NCI-H2196 (cell line): ENCODE measurements around the gene SRGN.

ENCODE experiments used
- DNase-seq: peaks from one replicate; lab custom pipeline; 2025; ENCODE audit not compliant: unreplicated experiment; lab: John Stamatoyannopoulos, UW

The SRGN gene

GRCh38 chr10:69089638-69090599 lies 2.0 kb downstream of the SRGN start:
- no peak for DNase-seq

- no peak for DNase-seq
These were observed 2.8 kb downstream of the SRGN start for GRCh38 chr10:69090685-69091084.

- no peak for DNase-seq
These were observed 3.3 kb downstream of the SRGN start for GRCh38 chr10:69091143-69091651.

- DNase-seq, result peak; percentile 34
These were observed 5.3 kb downstream of the SRGN start for GRCh38 chr10:69092959-69093850.

- no peak for DNase-seq
These were observed 6.0 kb downstream of the SRGN start for GRCh38 chr10:69093933-69094332.

GRCh38 chr10:69096045-69096444 lies 8.1 kb downstream of the SRGN start:
- no peak for DNase-seq

- no peak for DNase-seq
These were observed 9.8 kb downstream of the SRGN start for GRCh38 chr10:69097729-69098128.

GRCh38 chr10:69100136-69100872 lies 12.4 kb downstream of the SRGN start:
- no peak for DNase-seq

GRCh38 chr10:69101451-69102095 lies 13.7 kb downstream of the SRGN start:
- no peak for DNase-seq

GRCh38 chr10:69102440-69102839 lies 14.5 kb downstream of the SRGN start:
- no peak for DNase-seq

- no peak for DNase-seq
These were observed 15.9 kb downstream of the SRGN start for GRCh38 chr10:69103784-69104183.

GRCh38 chr10:69104994-69105790 lies 17.3 kb downstream of the SRGN start:
- no peak for DNase-seq

GRCh38 chr10:69107176-69107490 lies 19.2 kb downstream of the SRGN start:
- no peak for DNase-seq

- no peak for DNase-seq
These were observed 19.8 kb downstream of the SRGN start for GRCh38 chr10:69107699-69108098.

GRCh38 chr10:69119896-69120295 lies 32.0 kb downstream of the SRGN start:
- no peak for DNase-seq

GRCh38 chr10:69123306-69123746 lies 35.4 kb downstream of the SRGN start:
- DNase-seq, result peak; percentile 20

GRCh38 chr10:69123747-69124562 lies 36.1 kb downstream of the SRGN start, which contains the start of gene VPS26A:
Gene VPS26A, plus strand, starts transcription at chr10:69124178. Its CDS starts 100 bp downstream, at chr10:69124278.
- peak; percentile 89 for DNase-seq

GRCh38 chr10:69124563-69125268 lies 36.8 kb downstream of the SRGN start:
- no peak for DNase-seq
